ENCODE data around the gene MTMR6. TPM values are rescaled to one million over a fixed set of nuclear protein-coding genes. Genes with fewer than 3 reads are reported as not detected.
"Not testable (repeated sequence)": the region's sequence is repeated elsewhere in the genome, so short reads cannot be mapped to it uniquely, and the experiment has no call there.

Gene MTMR6
- total and polyA plus RNA-seq, 8 donors: 3.2 to 11.2 (median 7.9) TPM

DNA sequence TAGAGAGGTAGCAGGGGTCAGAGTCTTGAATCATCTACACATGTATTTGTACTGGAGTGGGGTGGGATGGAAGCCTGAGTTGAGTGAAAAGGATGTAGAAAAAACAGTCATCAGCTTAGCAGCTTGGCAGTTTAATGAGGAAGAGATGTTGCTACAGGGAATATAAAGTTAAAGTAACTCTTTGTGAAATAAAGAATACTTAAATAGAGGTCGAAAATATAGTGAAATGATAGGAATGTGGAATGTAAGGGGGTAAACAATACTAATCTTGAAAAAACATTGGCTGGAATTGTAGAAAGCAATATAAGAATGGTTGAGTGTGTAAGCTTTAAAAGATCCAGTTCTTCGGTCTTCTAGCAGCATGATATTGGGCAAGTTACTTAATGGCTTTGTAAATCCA lies 36.8 kb upstream of the MTMR6 start:
- intact Hi-C loops (cut with DNase I): no loop called here
- no peak for FAIRE-seq

DNA sequence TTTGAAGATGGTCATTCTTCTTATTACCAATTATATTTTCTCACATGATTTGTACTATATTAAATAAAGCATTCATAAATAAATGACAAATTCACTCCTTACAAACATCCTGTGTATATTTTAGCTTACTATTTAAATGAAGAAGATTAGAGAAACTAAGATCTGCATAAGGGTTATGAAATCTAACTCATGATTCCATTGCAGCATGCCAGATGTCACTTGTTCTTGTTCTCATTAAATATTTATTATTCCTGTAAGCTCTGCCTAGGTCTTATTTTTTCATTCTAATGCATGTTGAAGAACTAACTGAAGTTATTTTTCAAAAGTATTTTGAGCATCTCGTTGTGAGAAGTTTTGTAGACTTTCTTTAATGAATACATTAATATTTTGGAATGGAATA lies 32.5 kb upstream of the MTMR6 start:
- H3K27ac ChIP-seq: no peak overlapping the region
- WGBS, 2 donors: 91 to 100% methylated on average over 1 of the region's 1 CpG
- H3K9me3 ChIP-seq: no peaks in the 10 kb centered on the region
- TF ChIP-seq, protein P1, sequence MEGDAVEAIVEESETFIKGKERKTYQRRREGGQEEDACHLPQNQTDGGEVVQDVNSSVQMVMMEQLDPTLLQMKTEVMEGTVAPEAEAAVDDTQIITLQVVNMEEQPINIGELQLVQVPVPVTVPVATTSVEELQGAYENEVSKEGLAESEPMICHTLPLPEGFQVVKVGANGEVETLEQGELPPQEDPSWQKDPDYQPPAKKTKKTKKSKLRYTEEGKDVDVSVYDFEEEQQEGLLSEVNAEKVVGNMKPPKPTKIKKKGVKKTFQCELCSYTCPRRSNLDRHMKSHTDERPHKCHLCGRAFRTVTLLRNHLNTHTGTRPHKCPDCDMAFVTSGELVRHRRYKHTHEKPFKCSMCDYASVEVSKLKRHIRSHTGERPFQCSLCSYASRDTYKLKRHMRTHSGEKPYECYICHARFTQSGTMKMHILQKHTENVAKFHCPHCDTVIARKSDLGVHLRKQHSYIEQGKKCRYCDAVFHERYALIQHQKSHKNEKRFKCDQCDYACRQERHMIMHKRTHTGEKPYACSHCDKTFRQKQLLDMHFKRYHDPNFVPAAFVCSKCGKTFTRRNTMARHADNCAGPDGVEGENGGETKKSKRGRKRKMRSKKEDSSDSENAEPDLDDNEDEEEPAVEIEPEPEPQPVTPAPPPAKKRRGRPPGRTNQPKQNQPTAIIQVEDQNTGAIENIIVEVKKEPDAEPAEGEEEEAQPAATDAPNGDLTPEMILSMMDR (IDR thresholded peaks at IDR 0.05): no peak
- DNase-seq (no peak), FAIRE-seq (no peak), ATAC-seq (no peak)
- H3K36me3 ChIP-seq: peaks cover 0 to 37% (median 7%) of the 10 kb centered on the region in 3 donors
- intact Hi-C loops (cut with DNase I): no loop called here
- H3K4me3 ChIP-seq: no peak overlapping the region
- no peaks in the 10 kb centered on the region for H3K4me1 ChIP-seq
- no peaks in the 10 kb centered on the region for H3K27me3 ChIP-seq

More for the DNA sequence above, 36.8 kb upstream of the MTMR6 start:
- DNase-seq: no peak
- WGBS, 2 donors: 63 to 80% methylated on average over 2 of the region's 2 CpGs
- Histone ChIP-seq H3K36me3 (peaks cover 0 to 47% (median 7%) of the 10 kb centered on the region in 3 donors), H3K4me3 (no peak overlapping the region), H3K4me1 (no peaks in the 10 kb centered on the region), H3K27me3 (no peaks in the 10 kb centered on the region), H3K27ac (no peak overlapping the region), H3K9me3 (no peaks in the 10 kb centered on the region)
- TF ChIP-seq, protein P1 (IDR thresholded peaks at IDR 0.05): no peak
- no peak for ATAC-seq

DNA sequence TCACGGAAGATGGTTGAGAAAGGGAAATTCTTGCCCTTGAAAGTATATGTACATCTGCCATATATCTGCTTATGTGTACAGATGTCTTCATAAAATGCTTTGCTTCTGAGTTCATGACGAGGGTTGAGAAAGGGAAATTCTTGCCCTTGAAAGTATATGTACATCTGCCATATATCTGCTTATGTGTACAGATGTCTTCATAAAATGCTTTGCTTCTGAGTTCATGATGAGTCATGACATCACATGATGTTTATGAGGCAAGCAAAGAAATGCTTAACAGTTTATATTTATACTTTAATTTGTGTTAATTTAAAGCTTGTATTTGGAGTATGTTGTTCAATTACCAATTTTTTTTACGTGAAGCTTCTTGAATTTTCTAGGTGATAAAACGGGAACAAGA lies 31.7 kb upstream of the MTMR6 start:
- DNase-seq; intact Hi-C loops (cut with DNase I); H3K27me3 ChIP-seq; H3K27ac ChIP-seq; H3K4me1 ChIP-seq; H3K4me3 ChIP-seq; ATAC-seq; H3K9me3 ChIP-seq: not testable (repeated sequence)
- 93 to 94% methylated on average over 4 of the region's 4 CpGs for WGBS, 2 donors
- peak; percentile 17 for FAIRE-seq
- peaks cover 0 to 42% (median 7%) of the 10 kb centered on the region in 3 donors for H3K36me3 ChIP-seq

DNA sequence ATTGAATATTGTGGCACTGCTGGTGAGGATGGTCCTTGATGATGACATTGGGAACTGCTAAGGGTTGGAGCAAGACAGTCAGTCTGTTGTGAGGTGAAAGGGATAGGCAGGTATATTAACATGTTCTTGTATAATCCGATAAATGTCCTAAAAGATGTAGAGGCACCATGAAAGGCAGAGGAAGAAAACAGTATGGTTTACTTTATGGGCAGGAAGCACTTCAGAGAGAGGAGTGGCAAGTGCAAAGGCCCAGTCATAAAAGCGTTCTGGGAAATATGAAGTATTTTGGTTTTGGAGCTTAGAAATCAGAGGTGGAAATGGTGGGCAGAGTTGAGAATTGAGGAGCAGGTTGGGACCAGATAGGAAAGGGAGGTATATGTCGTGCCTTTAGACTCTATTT lies 23.6 kb upstream of the MTMR6 start:
- H3K4me3 ChIP-seq: no peak overlapping the region
- DNase-seq (no peak), ATAC-seq (no peak), FAIRE-seq (no peak)
- peaks cover 0 to 30% (median 5%) of the 10 kb centered on the region in 3 donors for H3K36me3 ChIP-seq
- peaks cover 0 to 7% (median 5%) of the 10 kb centered on the region in 3 donors for H3K4me1 ChIP-seq
- TF ChIP-seq, protein P1 (IDR thresholded peaks at IDR 0.05): no peak
- no peaks in the 10 kb centered on the region for H3K9me3 ChIP-seq
- H3K27ac ChIP-seq: no peak overlapping the region
- intact Hi-C loops (cut with DNase I): no loop called here
- H3K27me3 ChIP-seq: no peaks in the 10 kb centered on the region
- 95 to 97% methylated on average over 3 of the region's 3 CpGs for WGBS, 2 donors

DNA sequence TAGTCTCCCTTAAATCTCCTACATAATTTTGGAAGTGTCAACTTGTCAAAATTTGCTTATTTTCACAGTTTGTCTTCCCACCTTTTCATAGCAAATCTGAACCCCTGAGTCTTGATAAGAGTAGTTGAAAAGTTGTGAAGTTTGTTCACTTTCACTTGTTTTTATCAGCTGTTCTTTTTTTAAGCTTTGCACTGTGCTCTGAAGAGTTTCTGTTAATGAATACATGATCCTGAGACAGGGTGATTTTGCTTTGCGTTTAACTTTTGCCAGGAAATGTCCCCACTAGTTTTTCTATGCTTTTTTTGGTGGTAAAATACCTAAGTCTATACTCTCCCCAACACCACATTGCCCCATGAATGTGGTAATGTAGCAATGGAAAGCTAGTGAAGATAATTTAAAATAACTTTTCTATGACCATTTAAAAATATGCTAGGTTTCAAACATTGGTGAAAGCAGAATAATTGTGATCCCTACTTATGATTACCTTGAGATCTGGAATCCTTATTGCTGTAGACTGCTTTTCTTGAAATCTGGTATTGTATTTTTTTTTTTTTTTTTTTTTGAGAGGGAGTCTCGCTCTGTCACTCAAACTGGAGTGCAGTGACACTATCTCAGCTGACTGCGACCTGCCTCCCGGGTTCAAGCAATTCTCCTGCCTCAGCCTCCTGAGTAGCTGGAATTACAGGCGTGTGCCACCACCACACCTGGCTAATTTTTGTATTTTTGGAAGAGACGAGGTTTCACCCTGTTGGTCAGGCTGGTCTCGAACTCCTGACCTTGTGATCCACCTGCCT lies 19.6 kb upstream of the MTMR6 start:
- peaks cover 7 to 17% (median 8%) of the 10 kb centered on the region in 3 donors for H3K4me1 ChIP-seq
- no peaks in the 10 kb centered on the region for H3K9me3 ChIP-seq
- H3K36me3 ChIP-seq: peaks cover 0 to 6% (median 0%) of the 10 kb centered on the region in 3 donors
- H3K4me3 ChIP-seq: no peak overlapping the region
- intact Hi-C loops (cut with DNase I): no loop called here
- FAIRE-seq (no peak), ATAC-seq (no peak), DNase-seq (no peak)
- H3K27ac ChIP-seq: no peak overlapping the region
- TF ChIP-seq, protein P1 (IDR thresholded peaks at IDR 0.05): no peak
- 78 to 80% methylated on average over 7 of the region's 7 CpGs for WGBS, 2 donors
- no peaks in the 10 kb centered on the region for H3K27me3 ChIP-seq
